ENCODE results near the gene CBX7. TPM values are rescaled to one million over a fixed set of nuclear protein-coding genes. Genes with fewer than 3 reads are reported as not detected.

The CBX7 gene
- total RNA-seq, 4 donors from 2014 or later = 47.6 to 108 (median 64.8) TPM

- TF ChIP-seq, protein P1, sequence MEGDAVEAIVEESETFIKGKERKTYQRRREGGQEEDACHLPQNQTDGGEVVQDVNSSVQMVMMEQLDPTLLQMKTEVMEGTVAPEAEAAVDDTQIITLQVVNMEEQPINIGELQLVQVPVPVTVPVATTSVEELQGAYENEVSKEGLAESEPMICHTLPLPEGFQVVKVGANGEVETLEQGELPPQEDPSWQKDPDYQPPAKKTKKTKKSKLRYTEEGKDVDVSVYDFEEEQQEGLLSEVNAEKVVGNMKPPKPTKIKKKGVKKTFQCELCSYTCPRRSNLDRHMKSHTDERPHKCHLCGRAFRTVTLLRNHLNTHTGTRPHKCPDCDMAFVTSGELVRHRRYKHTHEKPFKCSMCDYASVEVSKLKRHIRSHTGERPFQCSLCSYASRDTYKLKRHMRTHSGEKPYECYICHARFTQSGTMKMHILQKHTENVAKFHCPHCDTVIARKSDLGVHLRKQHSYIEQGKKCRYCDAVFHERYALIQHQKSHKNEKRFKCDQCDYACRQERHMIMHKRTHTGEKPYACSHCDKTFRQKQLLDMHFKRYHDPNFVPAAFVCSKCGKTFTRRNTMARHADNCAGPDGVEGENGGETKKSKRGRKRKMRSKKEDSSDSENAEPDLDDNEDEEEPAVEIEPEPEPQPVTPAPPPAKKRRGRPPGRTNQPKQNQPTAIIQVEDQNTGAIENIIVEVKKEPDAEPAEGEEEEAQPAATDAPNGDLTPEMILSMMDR (IDR thresholded peaks at IDR 0.05) = no peak
- no peak for TF ChIP-seq POLR2A (IDR thresholded peaks at IDR 0.05)
- H3K4me3 ChIP-seq (ENCODE audit: low read depth, poor library complexity, severe bottlenecking) = peak overlapping the region; percentile 54
- intact Hi-C loops (cut with DNase I; ENCODE audit: low total_unique reads) = no loop called here
- 32 to 33% methylated on average over 15 to 16 of the region's 16 CpGs for WGBS, 2 donors
- DNase-seq (ENCODE audit: low spot score in 2 of 2) = no peak
Measured at GRCh38 chr22:39151329-39151975, 1.0 kb downstream of the CBX7 start.

GRCh38 chr22:39150848-39151215 lies 1.6 kb downstream of the CBX7 start:
- intact Hi-C loops (cut with DNase I; ENCODE audit: low total_unique reads) = no loop called here
- 28% methylated on average over 6 of the region's 6 CpGs for WGBS, 2 donors
- DNase-seq (ENCODE audit: low spot score in 2 of 2) = no peak
- TF ChIP-seq, protein P1 (IDR thresholded peaks at IDR 0.05) = no peak
- TF ChIP-seq POLR2A (IDR thresholded peaks at IDR 0.05) = no peak
- H3K4me3 ChIP-seq (ENCODE audit: low read depth, poor library complexity, severe bottlenecking) = no peak overlapping the region

DNA sequence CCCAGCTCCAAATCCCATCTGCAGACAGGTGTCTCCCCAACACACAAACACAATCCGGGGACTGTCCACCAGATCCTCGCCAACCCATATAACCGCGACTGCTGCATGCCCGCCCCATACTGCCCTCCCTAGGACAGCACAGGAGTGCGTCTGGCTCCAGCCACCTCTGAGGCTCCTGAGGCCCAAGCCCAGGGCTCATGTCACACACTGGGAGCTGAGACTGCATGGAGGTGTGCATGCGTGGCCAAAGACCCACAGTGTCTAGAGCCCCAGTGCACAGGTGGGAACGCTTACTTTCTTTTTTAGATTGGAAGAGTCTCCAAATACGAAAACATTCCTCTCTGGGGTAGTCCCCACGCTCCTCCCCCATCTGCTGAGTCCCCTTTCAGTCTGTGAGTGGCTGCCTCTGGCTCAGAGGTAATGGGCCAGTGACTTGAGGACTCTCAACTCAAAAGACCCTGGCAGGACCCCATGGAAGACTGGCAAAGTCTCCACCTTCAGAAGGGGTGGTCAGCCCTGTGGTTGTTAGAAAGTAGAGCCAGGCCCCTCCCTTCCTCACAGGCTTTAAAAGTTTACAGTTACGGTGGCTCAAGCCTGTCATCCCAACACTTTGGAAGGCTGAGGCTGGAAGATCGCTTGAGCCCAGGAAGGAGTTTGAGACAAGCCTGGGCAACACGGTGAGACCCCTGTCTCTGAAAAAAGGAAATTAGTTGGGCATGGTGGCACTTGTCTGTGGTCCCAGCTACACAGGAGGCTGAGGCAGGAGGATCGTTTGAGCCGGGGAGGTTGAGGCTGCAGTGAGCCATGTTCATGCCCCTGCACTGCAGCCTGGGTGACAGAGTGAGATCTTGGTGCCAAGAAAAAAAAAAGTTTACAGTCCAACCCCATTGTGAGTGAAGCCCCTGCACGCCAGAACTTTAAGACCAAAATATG lies 2.3 kb downstream of the CBX7 start:
- 74 to 80% methylated on average over 16 of the region's 16 CpGs for WGBS, 2 donors

DNA sequence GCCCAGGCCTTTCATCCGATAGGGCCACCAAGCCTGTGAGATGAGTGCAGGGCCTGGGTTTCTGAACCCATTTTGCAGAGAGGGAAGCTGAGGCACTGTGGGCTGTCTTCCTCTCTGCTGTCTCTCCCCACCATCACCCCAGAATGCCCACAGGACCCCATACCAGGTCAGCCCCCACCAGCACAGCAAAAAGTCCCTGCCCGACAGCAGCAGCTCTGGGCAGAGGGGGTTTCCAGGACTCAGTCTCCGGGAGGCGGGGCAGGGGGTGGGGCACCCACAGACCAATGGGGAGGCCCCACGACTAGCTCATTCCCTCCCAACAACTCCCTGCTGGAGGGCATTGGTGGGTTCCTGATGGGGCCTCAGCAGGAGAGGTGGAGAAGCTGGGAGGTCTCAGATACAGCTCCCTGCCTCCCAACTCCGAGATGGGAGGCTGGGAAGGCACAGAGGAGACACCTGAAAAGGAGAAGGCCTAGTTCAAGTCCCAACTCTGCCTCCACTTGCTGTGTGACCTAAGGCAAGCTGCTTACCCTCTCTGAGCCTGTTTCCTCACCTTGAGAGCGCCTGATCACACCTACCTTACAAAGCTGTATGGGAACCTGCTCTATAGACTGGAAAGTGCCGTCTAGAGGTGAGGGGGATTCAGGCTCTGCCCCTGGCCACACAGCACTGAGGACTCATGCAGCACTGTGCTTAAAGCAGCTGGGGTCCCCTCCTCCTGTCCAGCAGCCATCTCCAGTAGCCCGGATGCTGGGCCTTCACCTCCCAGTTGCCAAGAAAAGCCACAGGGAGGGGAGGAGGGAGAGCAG lies 3.5 kb downstream of the CBX7 start:
- no peak for DNase-seq (ENCODE audit: low spot score in 2 of 2)

More for the DNA sequence above, 2.3 kb downstream of the CBX7 start:
- intact Hi-C loops (cut with DNase I; ENCODE audit: low total_unique reads) = no loop called here
- no peak for DNase-seq (ENCODE audit: low spot score in 2 of 2)
- no peak for TF ChIP-seq POLR2A (IDR thresholded peaks at IDR 0.05)
- TF ChIP-seq, protein P1 (IDR thresholded peaks at IDR 0.05) = no peak
- no peak overlapping the region for H3K4me3 ChIP-seq (ENCODE audit: low read depth, poor library complexity, severe bottlenecking)

More for the DNA sequence above, 3.5 kb downstream of the CBX7 start:
- no peak overlapping the region for H3K4me3 ChIP-seq (ENCODE audit: low read depth, poor library complexity, severe bottlenecking)
- intact Hi-C loops (cut with DNase I; ENCODE audit: low total_unique reads) = no loop called here
- 69 to 81% methylated on average over 6 to 9 of the region's 9 CpGs for WGBS, 2 donors
- TF ChIP-seq, protein P1 (IDR thresholded peaks at IDR 0.05) = no peak
- TF ChIP-seq POLR2A (IDR thresholded peaks at IDR 0.05) = no peak
